Astrocyte (in vitro differentiated cells and primary cell): Measurements from ENCODE around the gene PCCA.

ENCODE experiments used
- EZH2 ChIP-seq: IDR thresholded peaks from 2 replicates; pipeline ENCODE4 v1.6.1; 2012; ENCODE audit warnings: mild to moderate bottlenecking, low read length, inconsistent platforms; ENCODE audit not compliant: insufficient read depth
- TF ChIP-seq, protein P1 (sequence below): IDR thresholded peaks from 2 replicates; pipeline ENCODE4 v1.5.1; 2011; ENCODE audit warnings: low read depth, mild to moderate bottlenecking, inconsistent platforms, low read length, moderate library complexity; ENCODE audit not compliant: insufficient read depth

- no peak for TF ChIP-seq EZH2
- TF ChIP-seq, protein P1, sequence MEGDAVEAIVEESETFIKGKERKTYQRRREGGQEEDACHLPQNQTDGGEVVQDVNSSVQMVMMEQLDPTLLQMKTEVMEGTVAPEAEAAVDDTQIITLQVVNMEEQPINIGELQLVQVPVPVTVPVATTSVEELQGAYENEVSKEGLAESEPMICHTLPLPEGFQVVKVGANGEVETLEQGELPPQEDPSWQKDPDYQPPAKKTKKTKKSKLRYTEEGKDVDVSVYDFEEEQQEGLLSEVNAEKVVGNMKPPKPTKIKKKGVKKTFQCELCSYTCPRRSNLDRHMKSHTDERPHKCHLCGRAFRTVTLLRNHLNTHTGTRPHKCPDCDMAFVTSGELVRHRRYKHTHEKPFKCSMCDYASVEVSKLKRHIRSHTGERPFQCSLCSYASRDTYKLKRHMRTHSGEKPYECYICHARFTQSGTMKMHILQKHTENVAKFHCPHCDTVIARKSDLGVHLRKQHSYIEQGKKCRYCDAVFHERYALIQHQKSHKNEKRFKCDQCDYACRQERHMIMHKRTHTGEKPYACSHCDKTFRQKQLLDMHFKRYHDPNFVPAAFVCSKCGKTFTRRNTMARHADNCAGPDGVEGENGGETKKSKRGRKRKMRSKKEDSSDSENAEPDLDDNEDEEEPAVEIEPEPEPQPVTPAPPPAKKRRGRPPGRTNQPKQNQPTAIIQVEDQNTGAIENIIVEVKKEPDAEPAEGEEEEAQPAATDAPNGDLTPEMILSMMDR, result no peak
Observed at GRCh38 chr13:100438059-100438788, 349.3 kb downstream of the PCCA start.
